ENCODE results near the gene TRMT13.
A peak's percentile ranks its signal among the peaks of the same experiment; 100 is the strongest.

TRMT13 gene

DNA sequence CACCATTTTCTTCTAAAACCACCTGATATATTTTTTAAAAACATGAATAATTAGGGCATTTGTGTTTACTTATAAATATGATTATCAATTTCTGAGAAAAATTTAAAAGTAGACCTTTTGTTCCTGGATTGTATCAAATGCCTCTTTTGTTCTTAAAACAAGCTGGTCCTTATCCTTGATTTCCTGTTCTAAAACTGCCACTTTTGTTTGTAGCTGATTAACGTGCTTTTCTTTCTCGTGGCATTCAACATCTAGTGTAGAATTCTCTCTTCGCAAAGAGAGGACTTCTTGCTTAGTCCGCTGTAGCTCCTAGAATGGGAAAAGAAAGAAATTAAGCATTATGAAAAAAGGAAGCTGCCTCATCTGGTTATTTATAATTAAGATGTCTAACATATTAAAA lies 25.3 kb upstream of the TRMT13 start:
- DNase-seq (ENCODE audit: low read depth, low spot score) = no peak
- Histone ChIP-seq H3K27me3 (ENCODE audit: insufficient read depth, insufficient read length) (no peaks in the 10 kb centered on the region), H3K4me3 (ENCODE audit: insufficient read length, low read depth) (no peak overlapping the region), H3K9me3 (ENCODE audit: insufficient read depth, low read length) (no peaks in the 10 kb centered on the region), H3K36me3 (ENCODE audit: insufficient read depth, insufficient read length, low read length) (peaks cover 59% of the 10 kb centered on the region), H3K4me1 (ENCODE audit: insufficient read depth, insufficient read length) (no peaks in the 10 kb centered on the region), H3K9ac (ENCODE audit: insufficient read length, low read depth) (no peak overlapping the region)
- no peak for TF ChIP-seq SUZ12 (IDR thresholded peaks at IDR 0.05; ENCODE audit: extremely low read depth, insufficient read depth, insufficient read length)
- no peak for TF ChIP-seq ZNF274 (IDR thresholded peaks at IDR 0.05; ENCODE audit: low read depth, low read length)
- no peak for TF ChIP-seq YY1 (IDR thresholded peaks at IDR 0.05; ENCODE audit: insufficient read depth, insufficient read length)

DNA sequence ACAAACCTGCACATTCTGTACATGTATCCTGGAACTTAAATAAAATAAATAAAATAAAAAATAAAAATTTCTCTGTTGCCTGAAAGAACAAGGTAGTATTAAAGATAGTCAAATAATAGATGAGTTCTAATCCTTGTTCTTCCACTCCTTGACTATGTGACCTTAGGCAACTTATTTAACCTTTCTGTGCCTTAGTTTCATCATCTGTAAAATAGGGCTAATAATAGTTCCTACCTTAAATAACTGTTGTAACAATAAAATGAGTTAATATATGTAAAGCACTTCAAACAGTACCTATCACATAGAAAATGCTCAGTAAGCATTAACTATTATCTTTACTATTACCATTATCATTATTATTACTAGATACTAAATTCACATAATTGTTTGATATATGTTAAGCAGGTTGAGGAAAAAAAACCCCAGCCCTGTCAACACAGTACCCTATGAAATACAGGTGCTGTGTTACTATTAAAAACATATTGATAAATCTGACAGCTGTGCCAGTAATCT lies 23.4 kb upstream of the TRMT13 start:
- Histone ChIP-seq H3K27me3 (ENCODE audit: insufficient read depth, insufficient read length) (no peaks in the 10 kb centered on the region), H3K9ac (ENCODE audit: insufficient read length, low read depth) (no peak overlapping the region), H3K4me1 (ENCODE audit: insufficient read depth, insufficient read length) (no peaks in the 10 kb centered on the region), H3K36me3 (ENCODE audit: insufficient read depth, insufficient read length, low read length) (peaks cover 43% of the 10 kb centered on the region), H3K4me3 (ENCODE audit: insufficient read length, low read depth) (no peak overlapping the region), H3K9me3 (ENCODE audit: insufficient read depth, low read length) (no peaks in the 10 kb centered on the region)
- DNase-seq (ENCODE audit: low read depth, low spot score) = no peak
- no peak for TF ChIP-seq YY1 (IDR thresholded peaks at IDR 0.05; ENCODE audit: insufficient read depth, insufficient read length)
- TF ChIP-seq ZNF274 (IDR thresholded peaks at IDR 0.05; ENCODE audit: low read depth, low read length) = no peak
- TF ChIP-seq SUZ12 (IDR thresholded peaks at IDR 0.05; ENCODE audit: extremely low read depth, insufficient read depth, insufficient read length) = no peak

DNA sequence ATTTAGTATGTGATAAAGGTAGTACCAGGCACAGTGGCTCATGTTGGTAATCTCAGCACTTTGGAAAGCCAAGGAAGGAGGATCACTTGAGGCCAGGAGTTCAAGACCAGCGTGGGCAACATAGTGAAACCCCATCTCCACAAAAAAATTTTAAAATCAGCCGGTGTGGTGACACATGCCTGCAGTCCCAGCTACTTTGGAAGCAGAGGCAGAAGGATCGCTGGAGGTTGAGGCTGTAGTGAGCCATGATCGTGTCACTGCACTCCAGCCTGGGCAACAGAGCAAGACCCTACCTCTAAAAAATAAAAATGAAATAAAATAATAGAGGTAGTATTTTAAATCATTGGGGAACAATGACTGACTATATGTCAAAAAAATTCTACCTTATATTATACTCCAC lies 17.4 kb upstream of the TRMT13 start:
- peaks cover 40% of the 10 kb centered on the region for H3K36me3 ChIP-seq (ENCODE audit: insufficient read depth, insufficient read length, low read length)
- no peak overlapping the region for H3K4me3 ChIP-seq (ENCODE audit: insufficient read length, low read depth)
- H3K4me1 ChIP-seq (ENCODE audit: insufficient read depth, insufficient read length) = no peaks in the 10 kb centered on the region
- no peak overlapping the region for H3K9ac ChIP-seq (ENCODE audit: insufficient read length, low read depth)
- DNase-seq (ENCODE audit: low read depth, low spot score) = no peak
- no peaks in the 10 kb centered on the region for H3K27me3 ChIP-seq (ENCODE audit: insufficient read depth, insufficient read length)
- no peak for TF ChIP-seq SUZ12 (IDR thresholded peaks at IDR 0.05; ENCODE audit: extremely low read depth, insufficient read depth, insufficient read length)
- no peak for TF ChIP-seq YY1 (IDR thresholded peaks at IDR 0.05; ENCODE audit: insufficient read depth, insufficient read length)
- H3K9me3 ChIP-seq (ENCODE audit: insufficient read depth, low read length) = no peaks in the 10 kb centered on the region

DNA sequence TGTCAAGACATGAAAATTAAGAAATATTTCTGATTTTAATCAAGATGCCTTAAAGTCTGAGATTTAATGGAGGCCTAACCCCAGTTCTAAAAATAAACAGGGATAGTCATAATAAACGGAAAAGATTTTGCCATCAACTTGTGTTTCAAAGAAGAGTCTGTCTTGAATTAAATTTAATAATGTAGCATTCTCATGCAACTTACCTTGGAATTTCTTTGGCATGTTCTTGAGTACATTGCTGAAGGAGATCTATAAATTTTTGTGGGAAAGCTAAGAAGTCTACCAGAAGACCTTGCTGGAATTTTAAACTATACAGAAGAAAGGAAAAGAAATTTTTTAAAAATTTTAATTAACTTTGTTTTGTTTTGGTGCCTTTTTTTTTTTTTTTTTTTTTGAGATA lies 10.8 kb upstream of the TRMT13 start:
- no peaks in the 10 kb centered on the region for H3K4me1 ChIP-seq (ENCODE audit: insufficient read depth, insufficient read length)
- TF ChIP-seq YY1 (IDR thresholded peaks at IDR 0.05; ENCODE audit: insufficient read depth, insufficient read length) (no peak), ZNF274 (IDR thresholded peaks at IDR 0.05; ENCODE audit: low read depth, low read length) (no peak), SUZ12 (IDR thresholded peaks at IDR 0.05; ENCODE audit: extremely low read depth, insufficient read depth, insufficient read length) (no peak)
- DNase-seq (ENCODE audit: low read depth, low spot score) = no peak
- no peak overlapping the region for H3K9ac ChIP-seq (ENCODE audit: insufficient read length, low read depth)
- H3K9me3 ChIP-seq (ENCODE audit: insufficient read depth, low read length) = no peaks in the 10 kb centered on the region
- H3K27me3 ChIP-seq (ENCODE audit: insufficient read depth, insufficient read length) = no peaks in the 10 kb centered on the region
- no peak overlapping the region for H3K4me3 ChIP-seq (ENCODE audit: insufficient read length, low read depth)
- H3K36me3 ChIP-seq (ENCODE audit: insufficient read depth, insufficient read length, low read length) = peaks cover 59% of the 10 kb centered on the region

DNA sequence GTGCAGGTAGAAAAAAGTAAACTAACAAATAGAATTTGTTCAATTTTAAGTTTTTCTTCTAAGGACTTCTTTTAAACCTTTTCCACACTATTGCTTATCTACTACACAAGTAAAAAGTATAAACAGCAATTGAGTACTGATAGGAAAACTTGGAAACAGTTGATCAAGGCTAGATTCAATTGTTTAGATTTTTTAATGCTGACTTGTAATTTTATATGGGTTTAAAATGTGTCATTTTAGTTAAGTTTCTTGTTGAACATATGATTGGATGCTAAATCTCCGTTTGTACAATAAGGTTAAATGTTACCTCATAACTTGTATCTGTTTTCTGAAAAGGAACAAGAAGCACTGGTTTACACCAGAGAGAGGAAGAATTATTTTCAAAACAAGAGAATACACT lies 5.7 kb upstream of the TRMT13 start:
- TF ChIP-seq YY1 (IDR thresholded peaks at IDR 0.05; ENCODE audit: insufficient read depth, insufficient read length) (no peak), ZNF274 (IDR thresholded peaks at IDR 0.05; ENCODE audit: low read depth, low read length) (no peak), SUZ12 (IDR thresholded peaks at IDR 0.05; ENCODE audit: extremely low read depth, insufficient read depth, insufficient read length) (no peak)
- no peaks in the 10 kb centered on the region for H3K9me3 ChIP-seq (ENCODE audit: insufficient read depth, low read length)
- H3K27me3 ChIP-seq (ENCODE audit: insufficient read depth, insufficient read length) = no peaks in the 10 kb centered on the region
- H3K36me3 ChIP-seq (ENCODE audit: insufficient read depth, insufficient read length, low read length) = peaks cover 32% of the 10 kb centered on the region
- H3K4me3 ChIP-seq (ENCODE audit: insufficient read length, low read depth) = no peak overlapping the region
- no peak for DNase-seq (ENCODE audit: low read depth, low spot score)
- H3K4me1 ChIP-seq (ENCODE audit: insufficient read depth, insufficient read length) = no peaks in the 10 kb centered on the region
- H3K9ac ChIP-seq (ENCODE audit: insufficient read length, low read depth) = no peak overlapping the region

DNA sequence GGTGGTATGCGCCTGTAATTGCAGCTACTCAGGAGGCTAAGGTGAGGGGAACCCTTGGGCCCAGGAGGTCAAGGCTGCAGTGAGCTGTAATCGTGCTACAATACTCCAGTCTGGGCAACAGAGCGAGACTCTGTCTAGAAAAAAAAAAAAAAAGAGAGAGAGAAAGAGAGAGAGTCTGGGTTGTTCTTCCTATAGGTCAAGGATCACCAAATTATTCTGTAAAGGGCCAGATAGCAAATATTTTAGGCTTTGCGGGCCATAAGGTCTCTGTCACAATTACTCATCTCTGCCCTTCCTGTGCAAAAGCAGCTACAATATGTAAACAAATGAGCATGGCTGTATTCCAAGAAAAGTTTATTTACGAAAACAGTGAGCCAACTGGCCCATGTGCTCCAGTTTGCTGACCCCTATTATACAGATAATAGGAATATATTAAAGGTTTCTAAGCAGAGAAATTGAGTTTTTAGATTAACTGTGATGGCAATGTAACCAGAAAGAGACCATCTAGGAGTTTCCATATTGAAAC lies 2.3 kb upstream of the TRMT13 start:
- no peaks in the 10 kb centered on the region for H3K27me3 ChIP-seq (ENCODE audit: insufficient read depth, insufficient read length)
- no peak for DNase-seq (ENCODE audit: low read depth, low spot score)
- H3K9ac ChIP-seq (ENCODE audit: insufficient read length, low read depth) = no peak overlapping the region
- no peak overlapping the region for H3K4me3 ChIP-seq (ENCODE audit: insufficient read length, low read depth)
- TF ChIP-seq YY1 (IDR thresholded peaks at IDR 0.05; ENCODE audit: insufficient read depth, insufficient read length) = no peak
- TF ChIP-seq ZNF274 (IDR thresholded peaks at IDR 0.05; ENCODE audit: low read depth, low read length) = no peak
- TF ChIP-seq SUZ12 (IDR thresholded peaks at IDR 0.05; ENCODE audit: extremely low read depth, insufficient read depth, insufficient read length) = no peak
- peaks cover 10% of the 10 kb centered on the region for H3K36me3 ChIP-seq (ENCODE audit: insufficient read depth, insufficient read length, low read length)
- no peaks in the 10 kb centered on the region for H3K9me3 ChIP-seq (ENCODE audit: insufficient read depth, low read length)
- H3K4me1 ChIP-seq (ENCODE audit: insufficient read depth, insufficient read length) = no peaks in the 10 kb centered on the region

DNA sequence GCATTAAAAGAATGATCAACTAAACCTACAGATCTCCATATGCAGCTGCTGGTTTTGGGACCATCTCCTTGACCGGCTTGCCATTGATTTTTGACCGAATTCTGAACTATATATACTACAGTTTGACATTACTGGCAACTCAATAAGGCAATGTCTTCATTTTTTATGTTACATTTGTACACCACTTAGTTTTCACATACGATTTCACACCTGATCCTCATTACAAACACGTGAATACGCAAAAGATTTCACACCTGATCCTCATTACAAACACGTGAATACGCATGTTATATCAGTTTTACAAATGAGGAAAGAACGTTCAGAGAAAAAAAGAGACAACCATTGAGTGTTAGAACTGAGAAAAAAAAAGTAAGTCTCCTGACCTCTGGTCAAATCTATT lies 1.3 kb upstream of the TRMT13 start:
- Histone ChIP-seq H3K4me3 (ENCODE audit: insufficient read length, low read depth) (peak overlapping the region; percentile 98), H3K9me3 (ENCODE audit: insufficient read depth, low read length) (no peaks in the 10 kb centered on the region), H3K4me1 (ENCODE audit: insufficient read depth, insufficient read length) (no peaks in the 10 kb centered on the region), H3K27me3 (ENCODE audit: insufficient read depth, insufficient read length) (no peaks in the 10 kb centered on the region), H3K9ac (ENCODE audit: insufficient read length, low read depth) (peak overlapping the region; percentile 93), H3K36me3 (ENCODE audit: insufficient read depth, insufficient read length, low read length) (peaks cover 3% of the 10 kb centered on the region)
- DNase-seq (ENCODE audit: low read depth, low spot score) = no peak
- TF ChIP-seq ZNF274 (IDR thresholded peaks at IDR 0.05; ENCODE audit: low read depth, low read length) = no peak
- no peak for TF ChIP-seq SUZ12 (IDR thresholded peaks at IDR 0.05; ENCODE audit: extremely low read depth, insufficient read depth, insufficient read length)
- TF ChIP-seq YY1 (IDR thresholded peaks at IDR 0.05; ENCODE audit: insufficient read depth, insufficient read length) = no peak

All from NT2/D1 (cell line).